Thyroid gland (tissue), 4 donors: Measurements from ENCODE around the gene SNAPC4.

Experiments
- POLR2A ChIP-seq, 2 donors: fragments of 450-650 bp; IDR thresholded peaks; one replicate each; pipeline ENCODE4 v1.6.1; 2017; ENCODE audit warnings: antibody characterized with exemption in 2 of 2, mild to moderate bottlenecking in 2 of 2, moderate library complexity in 1 of 2
- TF ChIP-seq, protein P1 (sequence below), 6 experiments: fragments of 200-600 bp in 3 of 6; fragments of 450-650 bp in 3 of 6; sonication (generic) in 3 of 6; IDR thresholded peaks; one replicate each; pipeline ENCODE4 v1.5.1; 2016 to 2019; ENCODE audit warnings: antibody characterized with exemption in 6 of 6, mild to moderate bottlenecking in 2 of 6, inconsistent platforms in 1 of 6, moderate library complexity in 1 of 6

DNA sequence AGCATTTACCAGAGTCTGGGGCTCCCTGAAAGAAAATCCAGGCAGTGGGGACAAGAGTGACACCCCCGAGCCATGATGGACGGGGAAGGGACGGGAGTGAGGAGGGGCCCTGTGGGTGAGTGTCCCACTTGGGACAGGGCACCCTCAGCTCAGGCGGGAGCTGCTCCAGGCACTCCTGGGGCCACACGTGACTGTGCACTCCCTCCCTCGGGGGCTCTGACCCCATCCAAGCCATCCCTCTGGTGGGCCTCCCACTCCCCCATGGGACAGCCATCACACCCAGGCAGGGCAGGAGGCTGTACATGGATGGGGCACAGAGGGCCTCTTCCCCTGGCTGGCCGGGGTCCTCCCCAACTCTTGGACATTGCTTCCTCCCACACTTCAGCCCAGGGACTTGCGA is 23.5 kb downstream of the SNAPC4 start:
- TF ChIP-seq POLR2A (IDR thresholded peaks at IDR 0.05): no peak
- TF ChIP-seq, protein P1, sequence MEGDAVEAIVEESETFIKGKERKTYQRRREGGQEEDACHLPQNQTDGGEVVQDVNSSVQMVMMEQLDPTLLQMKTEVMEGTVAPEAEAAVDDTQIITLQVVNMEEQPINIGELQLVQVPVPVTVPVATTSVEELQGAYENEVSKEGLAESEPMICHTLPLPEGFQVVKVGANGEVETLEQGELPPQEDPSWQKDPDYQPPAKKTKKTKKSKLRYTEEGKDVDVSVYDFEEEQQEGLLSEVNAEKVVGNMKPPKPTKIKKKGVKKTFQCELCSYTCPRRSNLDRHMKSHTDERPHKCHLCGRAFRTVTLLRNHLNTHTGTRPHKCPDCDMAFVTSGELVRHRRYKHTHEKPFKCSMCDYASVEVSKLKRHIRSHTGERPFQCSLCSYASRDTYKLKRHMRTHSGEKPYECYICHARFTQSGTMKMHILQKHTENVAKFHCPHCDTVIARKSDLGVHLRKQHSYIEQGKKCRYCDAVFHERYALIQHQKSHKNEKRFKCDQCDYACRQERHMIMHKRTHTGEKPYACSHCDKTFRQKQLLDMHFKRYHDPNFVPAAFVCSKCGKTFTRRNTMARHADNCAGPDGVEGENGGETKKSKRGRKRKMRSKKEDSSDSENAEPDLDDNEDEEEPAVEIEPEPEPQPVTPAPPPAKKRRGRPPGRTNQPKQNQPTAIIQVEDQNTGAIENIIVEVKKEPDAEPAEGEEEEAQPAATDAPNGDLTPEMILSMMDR (IDR thresholded peaks at IDR 0.05): no peak
